ENCODE data around the gene SPINK2. TPM values are rescaled to one million over a fixed set of nuclear protein-coding genes. Genes with fewer than 3 reads are reported as not detected.

The SPINK2 gene
- total RNA-seq, 1 donor from 2014 or later = 0.92 TPM

DNA sequence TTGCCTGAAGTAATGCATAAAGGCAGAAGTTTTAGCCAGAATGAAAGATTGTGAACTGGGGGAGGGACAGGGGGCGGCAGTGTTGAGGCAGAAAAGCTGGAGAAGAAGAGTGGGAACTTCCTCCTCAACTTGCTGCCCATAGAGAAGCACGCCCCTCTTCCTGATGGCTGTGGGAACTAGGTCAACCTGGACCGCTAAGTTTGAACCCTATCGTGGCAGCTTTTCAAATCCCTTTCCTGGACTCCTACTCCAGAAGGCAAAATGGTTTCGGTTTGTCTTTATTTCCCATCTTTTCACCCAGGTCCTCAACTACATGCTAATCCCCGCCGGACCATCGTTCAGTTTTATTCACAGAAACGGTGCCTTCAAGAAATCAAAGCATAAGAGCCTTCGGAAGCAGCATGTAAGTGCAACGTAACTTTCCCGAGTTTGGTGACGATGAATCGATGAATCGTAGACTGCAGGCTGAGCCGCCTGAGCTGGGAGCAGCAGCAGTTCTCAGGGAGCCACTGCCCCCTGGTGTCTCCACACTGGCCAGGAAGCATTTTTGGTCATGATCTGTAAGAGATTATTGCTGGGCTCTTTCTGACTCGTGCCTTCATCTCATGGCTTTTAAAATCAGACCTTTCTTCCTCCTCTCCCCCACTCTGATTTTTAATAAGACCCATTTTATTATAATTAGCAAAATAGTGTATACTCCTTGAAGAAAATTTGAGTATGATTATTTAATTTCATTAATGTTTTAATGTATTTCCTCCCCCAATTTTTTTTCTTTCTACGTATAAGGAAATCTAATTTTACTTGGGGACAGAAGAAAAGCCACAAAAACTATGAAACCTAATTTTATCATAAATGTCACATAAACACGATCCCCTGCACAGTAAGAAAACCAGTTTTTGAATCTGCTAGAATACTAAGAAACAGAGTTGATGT, 21.4 kb downstream of the SPINK2 start:
- peak; percentile 97 for ATAC-seq

- ATAC-seq = no peak
Measured at GRCh38 chr4:56799161-56799759, 22.2 kb downstream of the SPINK2 start.

GRCh38 chr4:56796211-56796610, 25.3 kb downstream of the SPINK2 start:
- no peak for ATAC-seq

- ATAC-seq = no peak
Measured at GRCh38 chr4:56791316-56791715, 30.2 kb downstream of the SPINK2 start.

GRCh38 chr4:56790691-56791091, 30.8 kb downstream of the SPINK2 start:
- ATAC-seq = no peak

DNA sequence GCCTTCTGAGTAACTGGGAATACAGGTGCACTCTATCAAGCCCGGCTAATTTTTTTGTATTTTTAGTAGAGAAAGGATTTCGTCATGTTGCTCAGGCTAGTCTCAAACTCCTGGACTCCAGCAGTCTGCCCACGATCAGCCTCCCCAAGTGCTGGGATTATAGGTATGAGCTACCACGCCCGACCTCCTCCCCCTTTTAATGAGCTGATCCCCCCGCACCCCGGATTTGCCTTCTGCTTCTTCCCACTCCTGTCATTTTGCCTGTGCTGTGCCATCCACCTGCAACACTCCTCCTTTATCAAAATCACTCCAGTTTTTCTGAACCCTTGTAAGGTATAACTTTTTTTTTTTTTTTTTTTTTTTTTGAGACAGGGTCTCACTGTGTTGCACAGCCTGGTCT, 33.4 kb downstream of the SPINK2 start:
- no peak for ATAC-seq

DNA sequence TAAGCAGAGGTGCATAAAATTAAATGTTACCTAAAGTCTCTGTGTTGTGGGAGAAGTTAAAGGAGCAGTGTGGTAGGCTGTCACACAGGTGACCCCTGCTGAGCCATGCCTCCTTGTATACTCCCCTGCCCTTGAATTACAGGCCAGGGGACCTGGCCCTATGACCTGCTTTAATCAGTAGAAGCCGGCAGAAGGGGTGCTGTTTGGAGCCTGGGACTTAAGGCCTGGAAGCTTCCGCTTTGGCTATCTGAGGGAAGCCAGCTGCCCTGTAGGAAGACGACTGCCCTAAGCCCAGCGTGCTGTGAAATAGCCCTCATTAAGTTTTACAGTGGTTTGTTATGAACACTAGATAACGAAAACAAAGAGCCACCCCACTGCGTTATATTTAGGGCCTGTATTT, 34.1 kb downstream of the SPINK2 start:
- ATAC-seq = no peak

- ATAC-seq = no peak
Measured at GRCh38 chr4:56786955-56787354, 34.5 kb downstream of the SPINK2 start.

DNA sequence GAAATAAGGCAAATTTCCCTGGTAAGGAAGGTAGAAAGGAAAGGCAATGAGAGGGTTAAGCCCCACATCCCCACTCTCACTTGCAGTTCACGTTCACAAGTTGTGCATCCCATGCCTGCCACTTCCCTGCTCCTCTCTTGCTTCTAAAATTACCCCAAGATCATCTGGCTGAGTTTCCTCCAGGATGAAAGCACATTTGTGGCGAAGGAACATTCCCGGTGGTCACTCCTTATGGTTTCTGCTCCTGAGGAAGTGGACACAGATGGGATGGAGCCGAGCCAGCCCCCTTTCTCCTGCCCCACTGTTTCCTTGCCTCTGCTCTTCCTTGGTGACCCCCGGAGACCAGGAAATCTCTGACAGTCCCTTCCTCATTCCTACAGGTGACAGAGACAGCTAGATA, 37.5 kb downstream of the SPINK2 start:
- ATAC-seq = no peak

- ATAC-seq = no peak
Measured at GRCh38 chr4:56782019-56782418, 39.5 kb downstream of the SPINK2 start.

- no peak for ATAC-seq
Measured at GRCh38 chr4:56773346-56773745, 48.2 kb downstream of the SPINK2 start.

DNA sequence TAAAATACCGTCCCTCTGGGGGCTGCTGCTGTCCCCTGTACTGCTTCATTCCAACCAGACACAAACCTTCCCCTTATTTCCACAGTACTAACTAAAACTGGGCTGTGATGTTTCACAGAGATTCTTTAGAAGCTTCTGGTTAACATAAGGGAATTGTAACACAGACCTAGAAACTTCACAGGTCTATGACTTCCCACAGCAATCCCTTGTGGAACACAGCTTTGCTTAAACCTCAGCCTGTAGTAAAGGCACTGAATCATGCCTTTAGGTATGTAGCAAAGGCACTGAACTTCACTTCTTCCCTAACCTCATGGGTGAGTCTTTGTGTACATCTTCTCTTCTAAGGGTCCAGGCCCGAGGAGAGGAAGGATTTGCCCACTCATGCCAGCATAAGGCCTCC, 49.4 kb downstream of the SPINK2 start:
- no peak for ATAC-seq

DNA sequence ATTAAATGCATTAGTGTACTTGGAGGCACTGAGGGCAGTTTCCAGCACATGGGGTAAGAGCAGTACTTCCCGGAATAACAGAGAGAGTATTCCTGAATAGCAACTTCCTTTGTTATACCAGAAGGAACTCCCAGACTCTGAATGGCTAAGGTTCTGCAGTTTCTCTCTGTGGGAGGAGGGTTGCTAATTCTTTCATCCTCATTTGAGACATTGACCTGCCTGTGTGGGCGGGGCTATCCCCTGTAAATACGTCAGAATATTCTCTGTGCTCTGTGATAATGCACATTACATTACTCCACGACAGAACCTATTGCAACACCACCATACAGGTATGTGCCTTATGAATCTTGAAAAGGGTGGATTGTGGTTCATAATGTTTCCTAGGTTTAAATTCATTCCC, 52.7 kb downstream of the SPINK2 start:
- peak; percentile 96 for ATAC-seq

GRCh38 chr4:56768316-56768715, 53.2 kb downstream of the SPINK2 start:
- peak; percentile 67 for ATAC-seq

DNA sequence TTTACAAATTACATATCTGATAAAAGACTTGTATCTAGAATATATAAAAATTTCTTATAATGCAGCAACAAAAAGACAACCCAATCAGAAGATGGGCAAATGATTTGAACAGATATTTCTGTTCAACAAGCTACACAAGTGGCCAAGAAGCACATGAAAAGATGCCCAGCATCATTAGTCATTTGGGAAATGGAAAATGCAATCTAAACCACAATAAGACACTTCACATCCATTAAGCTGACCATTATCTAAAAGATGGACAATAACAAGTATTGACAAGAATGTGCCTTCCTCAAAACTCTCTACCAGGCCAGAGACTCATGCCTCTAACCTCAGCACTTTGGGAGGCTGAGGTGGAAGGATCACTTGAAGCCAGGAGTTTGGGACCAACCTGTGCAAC, 53.9 kb downstream of the SPINK2 start:
- ATAC-seq = no peak

- ATAC-seq = peak; percentile 63
Measured at GRCh38 chr4:56764775-56765174, 56.7 kb downstream of the SPINK2 start.

- no peak for ATAC-seq
Measured at GRCh38 chr4:56764223-56764622, 57.3 kb downstream of the SPINK2 start.

GRCh38 chr4:56762484-56763250, 58.8 kb downstream of the SPINK2 start:
- peak; percentile 31 for ATAC-seq

GRCh38 chr4:56760183-56760582, 61.3 kb downstream of the SPINK2 start:
- no peak for ATAC-seq
